B cell (primary cell): ENCODE data around the gene MRTFB. TPM values are rescaled to one million over a fixed set of nuclear protein-coding genes. Genes with fewer than 3 reads are reported as not detected.

Experiments used
- ATAC-seq: fragments of 200-7000 bp; cut with Tn5 transposase; one replicate; pipeline ENCODE4 v1.10.0; 2021; ENCODE audit warnings: low read depth, mild to moderate bottlenecking, moderate number of reproducible peaks, moderate library complexity
- CTCF ChIA-PET: fragments of 350-600 bp; sonication (Branson Sonifier 250); formaldehyde crosslinking; loops from one replicate; lab custom pipeline; 2021; ENCODE audit warnings: antibody characterized with exemption, inconsistent platforms; lab: Charles Lee
- POLR2A ChIA-PET: fragments of 350-600 bp; sonication (Branson Sonifier 250); formaldehyde crosslinking; loops from one replicate; lab custom pipeline; 2021; ENCODE audit warnings: antibody characterized with exemption; lab: Charles Lee
- DNase-seq: peaks from one replicate; pipeline ENCODE4 v3.0.0; 2013
- H2AFZ ChIP-seq: 2 replicates; pipeline ENCODE4 v1.6.1; 2012; ENCODE audit warnings: mild to moderate bottlenecking, low read depth, low read length; ENCODE audit not compliant: insufficient read depth, poor library complexity, severe bottlenecking
- H3K27ac ChIP-seq, 2 donors: 1 replicate in 1 of 2; 2 replicates in 1 of 2; pipeline ENCODE4 v1.5.1; 2012 to 2013; ENCODE audit warnings: low read length in 2 of 2, mild to moderate bottlenecking in 2 of 2, moderate library complexity in 1 of 2
- H3K27me3 ChIP-seq, 4 experiments: fragments of 200-600 bp in 1 of 4; sonication (generic) in 1 of 4; replicated peaks in 1 of 4; 1 replicate in 2 of 4; 2 replicates in 2 of 4; pipeline versions ENCODE4 v1.6.1 to v1.7.0; 2013 to 2016; ENCODE audit warnings: low read length in 3 of 4, mild to moderate bottlenecking in 2 of 4, mixed read lengths in 1 of 4, moderate library complexity in 1 of 4; ENCODE audit not compliant: insufficient read depth in 4 of 4, control insufficient read depth in 3 of 4; ENCODE audit errors: control extremely low read depth in 1 of 4
- H3K36me3 ChIP-seq, 2 experiments: replicated peaks in 1 of 2; 1 replicate in 1 of 2; 2 replicates in 1 of 2; pipeline versions ENCODE4 v1.6.1 to v1.7.1; 2013; ENCODE audit warnings: low read length in 1 of 2; ENCODE audit not compliant: insufficient read depth in 2 of 2, control insufficient read depth in 1 of 2; ENCODE audit errors: control extremely low read depth in 1 of 2, extremely low read depth in 1 of 2
- H3K4me1 ChIP-seq, 2 donors: fragments of 200-600 bp in 1 of 2; sonication (generic) in 1 of 2; 1 replicate in 1 of 2; 2 replicates in 1 of 2; pipeline versions ENCODE4 v1.5.1 to v1.6.1; 2013 to 2017; ENCODE audit warnings: low read length in 2 of 2; ENCODE audit not compliant: control insufficient read depth in 2 of 2, insufficient read depth in 2 of 2
- H3K4me2 ChIP-seq: replicated peaks from 2 replicates; pipeline ENCODE3; 2012; ENCODE audit warnings: mild to moderate bottlenecking, low read depth, low read length; ENCODE audit not compliant: poor library complexity, severe bottlenecking
- H3K4me3 ChIP-seq, 5 experiments: fragments of 200-600 bp in 1 of 5; sonication (generic) in 1 of 5; 1 replicate in 3 of 5; 2 replicates in 2 of 5; pipeline versions ENCODE4 v1.5.1 to v1.7.0; 2011 to 2016; ENCODE audit warnings: low read length in 4 of 5, mild to moderate bottlenecking in 4 of 5, low read depth in 2 of 5, control low read depth in 1 of 5, moderate library complexity in 1 of 5; ENCODE audit not compliant: insufficient read depth in 1 of 5; ENCODE audit errors: control extremely low read depth in 1 of 5, extremely low read depth in 1 of 5
- H3K79me2 ChIP-seq: fragments of 200-600 bp; sonication (generic); one replicate; pipeline ENCODE4 v1.6.0; 2016; ENCODE audit warnings: low read length; ENCODE audit not compliant: control insufficient read depth, insufficient read depth
- H3K9ac ChIP-seq: fragments of 200-600 bp; sonication (generic); 2 replicates; pipeline ENCODE4 v1.6.1; 2017; ENCODE audit warnings: mild to moderate bottlenecking, low read length, moderate library complexity
- H3K9me3 ChIP-seq, 3 donors: one replicate each; pipeline versions ENCODE4 v1.6.1 to v1.7.1; 2013; ENCODE audit warnings: low read length in 2 of 3; ENCODE audit not compliant: control insufficient read depth in 2 of 3, insufficient read depth in 1 of 3; ENCODE audit errors: control extremely low read depth in 1 of 3
- H4K20me1 ChIP-seq: 2 replicates; pipeline ENCODE4 v1.6.0; 2012; ENCODE audit warnings: mild to moderate bottlenecking, low read length; ENCODE audit not compliant: insufficient read depth, control insufficient read depth, poor library complexity, severe bottlenecking
- H3K27ac Mint-ChIP-seq: one replicate; pipeline ENCODE4 v1.8.0; 2021; ENCODE audit warnings: mixed read lengths
- H3K27me3 Mint-ChIP-seq: one replicate; pipeline ENCODE4 v1.8.0; 2021; ENCODE audit warnings: mixed read lengths
- H3K4me1 Mint-ChIP-seq: one replicate; pipeline ENCODE4 v1.8.0; 2021; ENCODE audit warnings: mixed read lengths
- H3K4me3 Mint-ChIP-seq: one replicate; pipeline ENCODE4 v1.8.0; 2021; ENCODE audit warnings: mixed read lengths
- H3K9me3 Mint-ChIP-seq: one replicate; pipeline ENCODE4 v1.8.0; 2022; ENCODE audit warnings: mixed read lengths; ENCODE audit not compliant: insufficient read depth
- EZH2 ChIP-seq: IDR thresholded peaks from 2 replicates; pipeline ENCODE4 v1.6.1; 2012; ENCODE audit warnings: borderline replicate concordance, low read depth, mild to moderate bottlenecking, moderate library complexity, low read length; ENCODE audit not compliant: insufficient read depth, poor library complexity, severe bottlenecking
- WGBS: methylation state at CpG from one replicate; pipeline ENCODE4 v1.1.5; 2013; ENCODE audit warnings: missing lambda C conversion rate; ENCODE audit not compliant: insufficient coverage; 5-methylcytosine and 5-hydroxymethylcytosine counted together
- intact Hi-C: fragments of 100-400 bp; cut with micrococcal nuclease; formaldehyde crosslinking; loops from one replicate; pipeline ENCODE4 v1.10.0; 2022
- polyA plus RNA-seq: library from polyadenylated mRNA; depleted of rRNA; stranded (reverse); fragments of >200 nt; gene quantifications from 2 replicates; pipeline ENCODE4 v1.2.3, GENCODE V29; 2012
- total RNA-seq, 2 donors: library from RNA; stranded (reverse); fragments of 120-200 nt in 1 of 2; gene quantifications; 1 replicate in 1 of 2; 2 replicates in 1 of 2; pipeline versions ENCODE4 v1.2.3 to v1.2.4, GENCODE V29; 2013 to 2022
- TF ChIP-seq, protein P1 (sequence below): fragments of 200-600 bp; IDR thresholded peaks from one replicate; pipeline ENCODE4 v1.8.0; 2022; ENCODE audit warnings: antibody characterized with exemption, mild to moderate bottlenecking

MRTFB gene
- total and polyA plus RNA-seq, 2 donors (not counting 1 experiment from before 2014, with no cell fraction given): 6.6 to 39.5 TPM

DNA sequence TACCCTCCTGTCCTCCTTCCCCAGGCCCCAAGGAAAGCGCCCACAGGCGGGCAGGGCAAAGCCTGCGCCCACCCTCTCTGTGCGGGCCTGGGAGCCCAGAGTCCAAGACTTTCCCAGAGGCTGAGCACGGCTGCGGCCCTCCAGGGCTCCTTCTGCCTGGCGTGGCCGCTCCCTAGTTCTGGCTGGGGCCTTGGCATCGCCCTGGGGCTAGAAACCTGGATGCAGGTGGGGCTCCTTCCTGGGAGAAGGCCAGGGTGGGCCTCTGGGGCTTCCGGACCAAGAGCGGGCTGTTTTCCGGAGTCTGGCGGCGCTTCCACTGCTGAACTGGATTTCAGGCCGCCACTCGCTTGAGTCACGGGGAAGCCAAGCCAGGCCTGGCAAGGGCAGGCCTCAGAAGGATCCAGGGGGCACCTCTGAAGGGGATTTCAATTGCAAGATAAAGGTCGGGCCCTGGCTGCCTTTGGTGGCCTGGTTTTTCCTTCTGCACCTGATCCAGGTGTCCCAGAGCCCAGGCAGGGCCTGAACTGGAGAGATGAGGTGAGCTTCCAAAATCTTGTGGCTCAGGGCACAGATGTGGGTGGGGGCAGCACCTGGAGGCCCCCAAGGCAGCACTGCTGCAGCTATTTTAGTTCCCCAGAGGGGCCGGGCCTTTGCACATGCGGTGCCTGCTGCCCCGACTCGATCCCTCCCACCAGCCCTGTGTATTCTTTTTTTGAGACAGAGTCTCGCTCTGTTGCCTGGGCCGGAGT is 227.4 kb downstream of the MRTFB start:
- H3K9ac ChIP-seq: no peak overlapping the region
- DNase-seq (no peak), ATAC-seq (no peak)
- peaks cover 0 to 14% (median 7%) of the 10 kb centered on the region in 4 experiments for H3K27me3 ChIP-seq
- H3K4me2 ChIP-seq: no peak overlapping the region
- H3K4me1 ChIP-seq: peaks cover 16 to 19% of the 10 kb centered on the region in 2 donors
- H3K36me3 ChIP-seq: no peaks in the 10 kb centered on the region
- H3K27ac ChIP-seq: no peak overlapping the region
- no peak for TF ChIP-seq EZH2
- TF ChIP-seq, protein P1, sequence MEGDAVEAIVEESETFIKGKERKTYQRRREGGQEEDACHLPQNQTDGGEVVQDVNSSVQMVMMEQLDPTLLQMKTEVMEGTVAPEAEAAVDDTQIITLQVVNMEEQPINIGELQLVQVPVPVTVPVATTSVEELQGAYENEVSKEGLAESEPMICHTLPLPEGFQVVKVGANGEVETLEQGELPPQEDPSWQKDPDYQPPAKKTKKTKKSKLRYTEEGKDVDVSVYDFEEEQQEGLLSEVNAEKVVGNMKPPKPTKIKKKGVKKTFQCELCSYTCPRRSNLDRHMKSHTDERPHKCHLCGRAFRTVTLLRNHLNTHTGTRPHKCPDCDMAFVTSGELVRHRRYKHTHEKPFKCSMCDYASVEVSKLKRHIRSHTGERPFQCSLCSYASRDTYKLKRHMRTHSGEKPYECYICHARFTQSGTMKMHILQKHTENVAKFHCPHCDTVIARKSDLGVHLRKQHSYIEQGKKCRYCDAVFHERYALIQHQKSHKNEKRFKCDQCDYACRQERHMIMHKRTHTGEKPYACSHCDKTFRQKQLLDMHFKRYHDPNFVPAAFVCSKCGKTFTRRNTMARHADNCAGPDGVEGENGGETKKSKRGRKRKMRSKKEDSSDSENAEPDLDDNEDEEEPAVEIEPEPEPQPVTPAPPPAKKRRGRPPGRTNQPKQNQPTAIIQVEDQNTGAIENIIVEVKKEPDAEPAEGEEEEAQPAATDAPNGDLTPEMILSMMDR: no peak
- Mint-ChIP-seq H3K9me3 (no peaks in the 10 kb centered on the region), H3K4me3 (no peak overlapping the region), H3K27me3 (peaks cover 8% of the 10 kb centered on the region), H3K27ac (no peak overlapping the region), H3K4me1 (peaks cover 15% of the 10 kb centered on the region)
- no peak overlapping the region for H3K4me3 ChIP-seq
- CTCF ChIA-PET: interaction anchor here (0.9 to 3.3 kb wide), 5 partner anchors 9 to 377 kb away, joined by 3 to 10 read pairs (median 4); no protein-coding TSS in a partner anchor
- intact Hi-C loops: no loop called here
- POLR2A ChIA-PET: no interaction called here
- no peaks in the 10 kb centered on the region for H4K20me1 ChIP-seq
- no peak overlapping the region for H2AFZ ChIP-seq
- peaks cover 0 to 2% (median 0%) of the 10 kb centered on the region in 3 donors for H3K9me3 ChIP-seq
- WGBS: 88% methylated on average over 23 of the region's 24 CpGs
- H3K79me2 ChIP-seq: no peaks in the 10 kb centered on the region

DNA sequence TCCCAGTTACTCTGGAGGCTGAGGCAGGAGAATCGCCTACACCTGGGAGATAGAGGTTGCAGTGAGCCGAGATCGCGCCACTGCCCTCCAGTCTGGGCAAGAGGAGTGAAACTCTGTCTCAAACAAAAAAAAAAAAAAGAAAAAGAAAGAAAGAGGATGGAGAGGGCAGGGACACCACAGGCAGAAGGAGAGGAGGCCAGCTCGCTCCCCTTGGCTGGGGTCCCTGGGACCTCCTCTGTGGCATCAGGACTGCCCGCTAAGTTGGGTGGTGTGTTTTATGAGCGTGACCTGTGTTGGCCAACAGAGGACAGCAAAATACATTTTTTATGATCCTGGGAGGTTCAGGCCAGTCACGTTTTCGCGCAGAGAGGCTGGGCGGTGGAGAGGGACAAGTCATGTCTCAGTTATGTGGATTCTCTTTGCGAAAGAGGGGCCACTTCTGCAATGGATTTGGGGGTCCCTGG is 229.6 kb downstream of the MRTFB start:
- TF ChIP-seq EZH2: no peak
- TF ChIP-seq, protein P1: no peak
- Histone ChIP-seq H3K27ac (no peak overlapping the region), H3K4me1 (peaks cover 23 to 24% of the 10 kb centered on the region in 2 donors), H3K4me2 (peak overlapping the region; percentile 81), H3K9me3 (peaks cover 0 to 7% (median 0%) of the 10 kb centered on the region in 3 donors), H3K4me3 (peak overlapping the region in 3 of 5 experiments; percentile 49 to 58 (median 55)), H2AFZ (peak overlapping the region; percentile 59), H3K9ac (peak overlapping the region; percentile 64), H3K27me3 (peaks cover 0 to 25% (median 13%) of the 10 kb centered on the region in 4 experiments), H3K36me3 (no peaks in the 10 kb centered on the region), H3K79me2 (no peaks in the 10 kb centered on the region), H4K20me1 (no peaks in the 10 kb centered on the region)
- H3K9me3 Mint-ChIP-seq: no peaks in the 10 kb centered on the region
- intact Hi-C loops: loop anchor here (1.0 to 10.0 kb wide), 4 partner anchors 15 to 300 kb away; no protein-coding TSS in a partner anchor
- CTCF ChIA-PET: interaction anchor here (1.0 to 3.3 kb wide), 16 partner anchors 9 to 377 kb away, joined by 3 to 15 read pairs (median 5); no protein-coding TSS in a partner anchor
- ATAC-seq: peak; percentile 55
- peak overlapping the region; percentile 84 for H3K4me3 Mint-ChIP-seq
- POLR2A ChIA-PET: interaction anchor here (0.8 kb wide), 1 partner anchor 15 kb away, joined by 3 read pairs; no protein-coding TSS in a partner anchor
- peaks cover 19% of the 10 kb centered on the region for H3K4me1 Mint-ChIP-seq
- peaks cover 11% of the 10 kb centered on the region for H3K27me3 Mint-ChIP-seq
- peak; percentile 60 for DNase-seq
- H3K27ac Mint-ChIP-seq: peak overlapping the region; percentile 17
- 21% methylated on average over 9 of the region's 12 CpGs for WGBS
